ENCODE data around the gene PAX1.

GRCh38 chr20:21665687-21666446 lies 39.6 kb upstream of the PAX1 start:
- TF ChIP-seq CTCF (IDR thresholded peaks at IDR 0.05; ENCODE audit: control extremely low read depth in 1 of 3, insufficient read depth in 1 of 3, low read depth in 1 of 3, low read length in 3 of 3) (no peak), E2F6 (IDR thresholded peaks at IDR 0.05) (no peak), EGR1 (IDR thresholded peaks at IDR 0.05; ENCODE audit: borderline replicate concordance, low read depth, low read length) (no peak), POLR2A (IDR thresholded peaks at IDR 0.05; ENCODE audit: control extremely low read depth in 1 of 2, low read depth in 2 of 2, low read length in 2 of 2) (no peak), POLR2AphosphoS5 (IDR thresholded peaks at IDR 0.05; ENCODE audit: low read depth, low read length) (no peak), BRCA1 (IDR thresholded peaks at IDR 0.05; ENCODE audit: low read depth, low read length) (no peak), KDM1A (IDR thresholded peaks at IDR 0.05; ENCODE audit: borderline replicate concordance, low read length) (no peak)
